GM19468 (cell line): ENCODE measurements around the gene CDH4.
"Not testable (repeated sequence)": the region's sequence is repeated elsewhere in the genome, so short reads cannot be mapped to it uniquely, and the experiment has no call there.

ENCODE experiments used
- ATAC-seq: cut with Tn5 transposase; IDR thresholded peaks from one replicate; pipeline ENCODE4 v1.9.1; 2021; ENCODE audit warnings: mild to moderate bottlenecking, moderate library complexity, moderate number of reproducible peaks; ENCODE audit not compliant: unreplicated experiment; ENCODE audit errors: extremely low read depth

Gene CDH4

DNA sequence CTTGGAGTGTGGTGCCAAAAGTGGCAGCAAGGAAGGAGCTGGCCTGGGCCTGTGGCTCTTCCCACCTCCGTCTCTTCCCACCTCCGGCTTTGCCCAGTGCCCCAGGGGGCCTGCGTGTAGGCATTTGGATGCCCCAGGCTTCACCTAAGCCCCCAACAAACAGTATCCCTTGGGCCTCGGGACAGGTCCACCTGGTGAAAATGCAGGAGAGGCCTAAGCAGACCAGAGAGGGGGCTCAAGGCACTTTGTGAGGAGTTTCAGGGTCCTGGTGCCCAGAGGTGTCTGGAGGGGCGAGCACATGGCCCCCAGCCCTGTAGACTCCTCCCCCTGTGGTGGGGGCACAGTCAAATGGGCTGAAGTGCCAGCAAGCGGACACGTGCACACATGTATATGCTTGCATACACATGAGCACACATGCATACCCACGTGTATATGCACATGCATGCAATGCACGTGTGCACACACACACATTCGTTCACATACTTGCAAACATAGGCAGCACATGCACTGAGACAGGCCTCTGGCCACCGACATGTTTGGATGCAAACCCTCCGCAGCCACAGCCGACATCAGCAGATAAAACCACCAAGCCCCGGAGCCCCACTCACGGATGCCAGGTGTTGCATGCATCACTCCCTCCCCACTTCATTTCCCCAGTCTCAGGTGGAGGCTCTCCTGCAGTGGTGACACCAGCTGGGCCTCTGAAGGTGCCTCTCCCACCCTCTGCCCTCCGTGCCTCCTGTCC, 689.1 kb downstream of the CDH4 start:
- no peak for ATAC-seq

DNA sequence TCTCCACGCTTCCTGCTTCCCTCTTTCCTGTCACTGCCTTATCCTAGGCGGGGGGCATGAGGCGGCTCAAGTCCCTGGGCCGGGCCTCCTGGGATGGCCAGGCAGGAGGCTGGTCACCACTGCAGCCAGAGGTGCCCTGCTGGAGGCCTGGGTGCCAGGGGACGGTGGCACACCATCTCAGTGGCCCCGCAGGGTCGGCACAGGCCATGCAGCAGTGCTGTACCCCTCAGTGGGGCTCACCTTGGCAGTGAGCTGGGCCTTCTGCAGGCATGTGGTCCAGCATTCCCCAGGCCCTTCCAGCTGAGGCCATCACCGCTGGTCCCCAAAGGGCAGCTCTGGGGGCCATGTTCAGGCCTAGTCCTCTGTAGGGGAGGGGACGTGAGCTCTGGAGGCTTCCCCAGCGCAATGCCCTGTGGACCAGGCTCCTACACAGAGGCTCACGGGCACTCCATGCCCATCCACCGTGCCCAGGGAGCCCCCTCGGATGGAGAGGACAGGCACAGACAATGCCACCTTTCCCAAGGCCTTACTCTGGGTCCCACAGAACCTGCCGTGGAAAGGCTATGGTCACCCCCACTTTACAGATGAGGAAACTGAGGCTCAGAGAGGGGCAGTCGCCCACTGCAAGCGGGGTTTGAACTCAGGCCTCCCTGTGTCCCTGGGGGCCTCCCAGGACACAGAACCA, 689.8 kb downstream of the CDH4 start:
- ATAC-seq: no peak

DNA sequence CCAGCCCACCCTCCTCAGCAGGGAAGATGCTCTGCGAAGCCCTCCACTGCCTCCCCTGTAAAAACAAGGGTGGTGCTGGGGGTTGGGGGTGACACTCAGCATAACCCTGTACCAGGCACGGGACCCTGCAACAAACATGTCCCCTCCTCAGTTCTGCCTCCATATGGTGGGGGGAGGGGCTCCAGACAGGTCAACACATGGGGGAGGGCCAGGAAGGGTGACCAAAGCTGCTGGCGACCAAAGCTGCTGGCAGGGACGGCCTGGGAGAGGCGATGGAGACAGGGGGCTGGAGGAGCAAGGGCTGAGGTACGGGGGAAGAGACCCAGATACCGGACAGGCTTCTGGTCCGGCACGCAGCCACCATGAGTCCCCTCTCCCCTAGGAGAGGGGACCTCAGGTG, 690.5 kb downstream of the CDH4 start:
- no peak for ATAC-seq

DNA sequence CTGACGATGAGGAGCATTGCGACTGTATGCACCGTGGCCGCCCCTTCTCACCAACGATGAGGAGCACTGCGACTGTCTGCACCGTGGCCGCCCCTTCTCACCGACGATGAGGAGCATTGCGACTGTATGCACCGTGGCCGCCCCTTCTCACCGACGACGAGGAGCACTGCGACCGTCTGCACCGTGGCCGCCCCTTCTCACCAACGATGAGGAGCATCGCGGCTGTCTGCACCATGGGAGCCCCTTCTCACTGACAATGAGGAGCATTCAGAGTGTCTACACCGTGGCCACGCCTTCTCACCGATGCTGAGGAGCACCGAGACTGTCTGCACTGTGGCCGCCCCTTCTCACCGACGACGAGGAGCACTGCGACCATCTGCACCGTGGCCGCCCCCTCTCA, 692.9 kb downstream of the CDH4 start:
- not testable (repeated sequence) for ATAC-seq

DNA sequence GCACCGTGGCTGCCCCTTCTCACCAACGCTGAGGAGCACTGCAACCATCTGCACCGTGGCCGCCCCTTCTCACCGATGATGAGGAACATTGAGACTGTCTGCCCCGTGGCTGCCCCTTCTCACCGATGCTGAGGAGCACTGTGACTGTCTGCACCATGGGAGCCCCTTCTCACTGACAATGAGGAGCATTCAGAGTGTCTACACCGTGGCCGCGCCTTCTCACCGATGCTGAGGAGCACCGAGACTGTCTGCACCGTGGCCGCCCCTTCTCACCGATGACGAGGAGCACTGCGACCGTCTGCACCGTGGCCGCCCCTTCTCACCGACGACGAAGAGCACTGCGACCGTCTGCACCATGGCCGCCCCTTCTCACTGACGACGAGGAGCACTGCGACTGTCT, 693.4 kb downstream of the CDH4 start:
- not testable (repeated sequence) for ATAC-seq

DNA sequence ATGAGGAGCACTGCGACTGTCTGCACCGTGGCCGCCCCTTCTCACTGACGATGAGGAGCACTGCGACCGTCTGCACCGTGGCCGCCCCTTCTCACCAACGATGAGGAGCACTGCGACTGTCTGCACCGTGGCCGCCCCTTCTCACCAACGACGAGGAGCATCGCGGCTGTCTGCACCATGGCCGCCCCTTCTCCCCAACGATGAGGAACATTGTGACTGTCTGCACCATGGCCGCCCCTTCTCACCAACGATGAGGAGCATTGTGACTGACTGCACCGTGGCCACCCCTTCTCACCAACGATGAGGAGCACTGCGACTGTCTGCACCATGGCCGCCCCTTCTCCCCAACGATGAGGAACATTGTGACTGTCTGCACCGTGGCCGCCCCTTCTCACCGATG, 696.0 kb downstream of the CDH4 start:
- not testable (repeated sequence) for ATAC-seq

DNA sequence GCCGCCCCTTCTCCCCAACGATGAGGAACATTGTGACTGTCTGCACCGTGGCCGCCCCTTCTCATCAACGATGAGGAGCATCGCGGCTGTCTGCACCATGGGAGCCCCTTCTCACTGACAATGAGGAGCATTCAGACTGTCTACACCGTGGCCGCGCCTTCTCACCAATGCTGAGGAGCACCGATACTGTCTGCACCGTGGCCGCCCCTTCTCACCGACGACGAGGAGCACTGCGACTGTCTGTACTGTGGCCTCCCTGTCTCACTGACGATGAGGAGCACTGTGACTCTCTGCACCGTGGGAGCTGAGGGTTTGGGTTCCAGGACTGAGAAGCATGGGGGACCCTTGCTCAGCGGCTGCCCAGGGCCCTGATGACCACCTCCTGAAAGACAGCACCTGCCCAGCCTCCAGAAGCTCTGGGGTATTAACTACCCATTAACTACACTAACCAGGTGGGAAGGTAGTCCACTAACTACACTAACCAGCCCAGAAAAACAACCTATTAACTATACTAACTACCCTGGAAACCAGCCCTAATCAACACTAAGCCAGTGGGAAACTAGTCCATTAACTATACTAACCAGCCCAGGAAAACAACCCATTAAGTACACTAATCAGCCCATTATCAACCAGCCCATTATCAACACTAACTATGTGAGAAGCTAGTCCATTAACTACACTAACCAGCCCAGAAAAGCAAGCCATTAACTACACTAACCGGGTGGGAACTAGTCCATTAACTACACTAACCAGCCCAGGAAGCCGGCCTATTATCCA, 696.7 kb downstream of the CDH4 start:
- ATAC-seq: no peak

DNA sequence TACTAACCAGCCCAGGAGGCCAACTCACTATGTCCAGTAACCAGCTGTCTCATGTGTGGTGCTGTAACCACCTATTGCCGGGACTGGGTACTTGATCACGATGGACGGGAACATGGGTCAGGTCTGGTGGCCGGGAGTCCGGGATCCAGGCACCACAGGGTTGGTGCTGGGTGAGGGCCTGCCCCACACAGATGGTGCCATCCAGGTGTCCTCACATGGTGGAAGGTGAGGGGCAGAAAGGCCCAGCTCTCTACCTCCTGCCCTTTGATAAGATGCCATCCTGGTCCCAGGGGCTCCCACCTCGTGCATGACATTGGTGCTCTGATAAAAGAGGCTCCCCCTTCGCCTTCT, 697.3 kb downstream of the CDH4 start:
- no peak for ATAC-seq

DNA sequence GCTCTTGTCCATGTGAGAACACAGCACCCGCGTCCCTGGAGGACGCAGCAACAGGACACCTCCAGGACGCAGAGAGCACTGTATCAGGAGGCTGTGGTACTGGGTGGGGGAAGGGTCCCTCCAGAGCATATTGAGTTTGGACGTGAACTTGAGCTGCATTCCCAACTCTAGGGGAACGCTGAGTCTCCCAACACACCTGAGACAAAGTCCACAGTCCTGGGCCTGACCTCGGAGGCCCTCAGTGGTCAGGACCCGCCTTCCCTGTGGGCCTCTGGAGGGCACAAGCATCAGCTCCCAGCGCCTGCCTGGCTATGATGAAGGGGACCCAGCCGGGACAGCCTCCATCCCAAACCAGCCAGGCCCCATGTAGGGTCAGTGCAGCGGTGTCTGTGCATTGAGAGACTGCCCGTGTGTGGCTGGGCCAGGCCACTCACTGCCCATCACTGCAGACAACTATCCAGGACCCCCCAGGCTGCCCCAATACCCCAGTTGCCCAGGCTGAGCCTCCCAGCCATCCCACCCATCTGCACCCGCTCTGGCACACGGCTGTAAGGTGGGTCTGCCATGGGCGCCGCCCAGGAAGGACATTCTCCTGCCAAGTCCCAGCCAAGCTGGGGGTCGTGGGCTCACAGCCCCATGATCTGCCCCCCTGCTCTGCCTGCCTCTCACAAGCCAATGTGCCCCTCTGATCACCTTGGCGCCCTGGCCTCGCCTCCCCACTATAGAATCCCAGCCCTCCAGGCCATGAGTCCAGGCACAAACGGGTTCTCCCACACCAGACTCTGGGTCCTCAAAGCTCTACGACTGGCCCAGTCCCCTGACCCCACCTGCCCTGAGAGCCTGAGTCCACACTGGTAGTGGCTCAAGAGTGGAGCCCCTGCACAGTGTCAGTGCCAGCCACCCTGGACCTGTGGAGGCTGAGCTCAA, 697.9 kb downstream of the CDH4 start:
- ATAC-seq: no peak

DNA sequence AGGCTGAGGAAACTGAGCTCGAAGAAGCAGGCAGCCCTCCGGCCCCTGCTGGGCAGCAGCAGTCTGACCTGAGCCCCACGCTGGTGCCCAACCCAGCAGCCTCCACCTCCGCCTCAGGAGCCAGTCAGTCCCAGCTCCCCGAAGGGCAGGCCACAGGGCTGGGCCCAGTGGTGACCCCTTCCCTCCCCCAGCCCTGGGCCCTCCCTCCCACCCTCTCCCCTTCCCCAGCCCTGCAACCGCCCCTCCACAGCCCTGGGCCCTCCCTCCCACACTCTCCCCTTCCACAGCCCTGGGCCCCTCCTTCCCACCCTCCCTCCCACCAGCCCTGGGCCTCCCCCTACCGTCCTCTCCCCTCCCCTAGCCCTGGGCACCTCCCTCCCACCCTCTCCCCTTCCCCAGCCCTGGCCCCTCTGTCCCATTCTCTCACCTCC, 698.6 kb downstream of the CDH4 start:
- no peak for ATAC-seq

DNA sequence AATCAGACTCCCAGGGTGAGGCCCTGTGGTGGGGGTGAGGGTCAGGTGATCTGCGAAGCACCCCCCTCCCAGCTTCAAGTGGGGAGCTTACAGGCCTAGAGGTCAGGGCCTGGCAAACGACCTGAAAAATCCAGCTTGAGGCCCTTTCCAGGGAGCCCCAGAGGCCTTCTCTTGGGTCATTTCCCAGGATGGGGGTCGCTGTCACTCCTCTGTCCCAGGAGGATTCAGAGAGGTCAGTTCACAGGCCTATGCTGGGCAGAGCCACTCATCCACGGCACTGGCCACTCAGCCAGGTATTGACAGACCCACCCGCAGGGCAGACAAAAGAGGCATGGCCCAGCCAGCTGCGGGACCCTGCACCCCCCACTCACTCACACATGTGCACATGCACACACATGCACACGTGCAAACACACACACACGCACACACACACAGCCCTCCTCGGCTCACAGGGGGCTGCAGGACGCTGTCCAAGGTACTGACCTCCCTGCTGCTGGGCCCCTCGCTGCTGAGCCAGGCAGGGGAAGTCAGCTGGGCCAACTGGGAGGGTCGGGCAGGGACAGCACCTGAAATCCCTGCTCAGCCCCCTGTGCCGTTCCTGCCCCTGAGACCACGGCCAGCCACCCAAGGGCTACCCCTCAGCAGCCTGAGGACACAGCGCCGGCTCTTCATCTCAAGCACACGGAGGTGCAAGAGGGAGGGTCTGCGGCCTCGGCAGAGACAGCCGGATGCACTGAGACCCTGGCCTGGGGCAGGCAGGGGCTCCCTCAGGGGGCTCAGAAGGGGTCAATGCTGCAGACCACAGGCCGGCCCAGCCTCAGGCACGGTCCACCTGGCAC, 699.9 kb downstream of the CDH4 start:
- no peak for ATAC-seq

DNA sequence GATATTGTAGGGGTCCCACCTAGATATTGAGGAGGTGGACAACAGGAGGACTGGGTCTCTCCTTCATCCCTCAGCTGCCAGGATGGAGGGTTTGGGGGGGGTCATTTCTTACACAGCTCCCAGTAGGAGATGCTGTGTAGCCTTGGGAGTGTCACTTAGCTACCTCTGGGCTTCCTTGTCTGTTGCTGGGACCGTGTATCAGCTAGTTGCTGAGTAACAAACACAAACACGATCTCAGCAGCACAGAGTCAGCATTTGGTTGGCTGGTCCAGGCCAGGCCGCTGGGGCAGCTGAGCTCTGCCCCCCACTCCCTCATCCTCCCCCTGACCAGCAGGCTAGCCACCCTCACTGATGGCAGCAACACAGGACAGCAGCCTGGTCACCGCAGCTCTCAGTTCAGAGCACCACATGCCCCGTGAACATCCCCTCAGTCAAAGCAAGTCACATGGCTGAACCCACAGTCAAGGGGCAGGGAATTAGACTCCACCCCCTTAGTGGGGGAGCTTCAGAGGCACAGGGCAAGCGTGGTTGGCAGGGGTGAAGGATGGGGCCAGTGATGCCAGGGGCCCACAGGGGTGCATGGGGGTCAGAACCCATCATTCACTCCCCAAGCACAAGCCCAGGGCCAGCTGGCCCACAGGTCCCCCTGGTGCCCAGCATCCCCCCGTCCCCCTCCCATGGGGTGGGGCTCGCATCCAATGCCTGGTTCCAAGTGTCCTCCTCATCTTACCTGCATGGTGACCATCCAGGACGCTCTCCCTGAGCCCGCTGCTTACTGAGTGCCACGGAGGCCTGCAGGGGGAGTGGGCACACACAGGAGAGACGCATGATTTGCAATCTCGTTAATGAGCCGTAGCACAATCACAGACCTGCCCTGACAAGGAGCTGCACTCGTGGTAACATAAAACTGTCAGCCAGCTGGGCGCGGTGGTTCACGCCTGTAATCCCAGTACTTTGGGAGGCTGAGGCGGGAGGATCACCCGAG, 701.3 kb downstream of the CDH4 start:
- ATAC-seq: no peak

DNA sequence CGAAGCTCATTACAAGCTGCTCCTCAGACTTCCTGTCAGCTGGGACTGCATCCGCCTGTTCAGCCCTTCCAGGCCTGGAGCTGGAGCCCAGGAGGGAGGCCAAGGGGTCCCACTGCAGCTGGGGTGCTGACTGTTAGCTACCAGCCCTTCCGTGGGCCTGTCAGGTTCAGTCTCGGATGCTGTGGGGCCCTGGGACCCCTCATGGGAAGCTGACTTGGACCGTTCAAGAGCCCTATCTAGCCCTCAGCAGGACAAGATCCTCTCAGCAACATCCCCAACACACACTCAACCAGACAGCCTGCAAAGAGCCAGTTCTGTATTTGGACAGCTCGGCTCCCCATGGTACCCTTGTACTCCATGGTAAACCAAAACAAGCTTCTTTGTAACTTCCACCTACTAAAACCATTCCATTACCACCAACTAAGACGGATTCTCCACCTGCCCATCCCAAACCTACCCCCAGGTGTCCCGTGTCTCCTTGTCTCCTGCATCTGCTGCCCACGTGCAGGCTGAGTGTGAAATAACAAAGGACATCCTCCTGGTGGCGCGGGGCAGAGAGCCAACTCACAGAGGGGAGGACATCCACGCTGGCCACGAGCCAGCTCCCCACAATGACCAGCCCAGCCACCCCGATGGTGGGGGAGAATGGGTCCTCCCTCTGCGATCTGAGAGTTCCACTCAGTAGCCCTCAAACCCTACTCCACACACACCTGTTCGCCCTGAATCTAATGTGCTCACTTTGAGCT, 702.4 kb downstream of the CDH4 start:
- ATAC-seq: no peak

DNA sequence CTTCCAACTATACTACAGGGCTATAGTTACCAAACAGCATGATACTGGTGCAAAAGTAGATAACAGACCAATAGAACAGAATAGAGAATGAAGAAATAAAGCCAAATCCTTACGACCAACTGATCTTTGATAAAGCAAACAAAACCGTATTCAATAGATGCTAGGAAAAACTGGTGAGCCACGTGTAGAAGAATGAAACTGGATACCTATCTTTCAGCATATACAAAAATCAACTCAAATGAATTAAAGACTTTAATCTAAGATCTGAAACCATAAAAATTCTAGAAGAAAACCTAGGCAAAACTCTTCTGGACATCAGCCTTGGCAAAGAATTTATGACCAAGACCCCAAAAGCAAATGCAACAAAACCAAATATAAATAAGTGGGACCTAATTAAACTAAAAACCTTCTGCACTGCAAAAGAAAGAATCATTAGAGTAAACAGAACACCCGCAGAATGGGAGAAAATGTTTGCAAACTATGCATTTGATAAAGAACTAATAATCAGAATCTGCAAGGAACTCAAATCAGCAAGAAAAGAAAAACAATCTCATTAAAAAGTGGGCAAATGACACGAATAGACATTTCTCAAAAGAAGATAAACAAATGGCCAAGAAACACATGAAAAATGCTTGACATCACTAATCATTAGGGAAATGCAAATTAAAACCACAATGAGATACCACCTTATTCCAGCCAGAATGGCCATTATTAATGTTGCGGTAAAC, 703.8 kb downstream of the CDH4 start:
- no peak for ATAC-seq

DNA sequence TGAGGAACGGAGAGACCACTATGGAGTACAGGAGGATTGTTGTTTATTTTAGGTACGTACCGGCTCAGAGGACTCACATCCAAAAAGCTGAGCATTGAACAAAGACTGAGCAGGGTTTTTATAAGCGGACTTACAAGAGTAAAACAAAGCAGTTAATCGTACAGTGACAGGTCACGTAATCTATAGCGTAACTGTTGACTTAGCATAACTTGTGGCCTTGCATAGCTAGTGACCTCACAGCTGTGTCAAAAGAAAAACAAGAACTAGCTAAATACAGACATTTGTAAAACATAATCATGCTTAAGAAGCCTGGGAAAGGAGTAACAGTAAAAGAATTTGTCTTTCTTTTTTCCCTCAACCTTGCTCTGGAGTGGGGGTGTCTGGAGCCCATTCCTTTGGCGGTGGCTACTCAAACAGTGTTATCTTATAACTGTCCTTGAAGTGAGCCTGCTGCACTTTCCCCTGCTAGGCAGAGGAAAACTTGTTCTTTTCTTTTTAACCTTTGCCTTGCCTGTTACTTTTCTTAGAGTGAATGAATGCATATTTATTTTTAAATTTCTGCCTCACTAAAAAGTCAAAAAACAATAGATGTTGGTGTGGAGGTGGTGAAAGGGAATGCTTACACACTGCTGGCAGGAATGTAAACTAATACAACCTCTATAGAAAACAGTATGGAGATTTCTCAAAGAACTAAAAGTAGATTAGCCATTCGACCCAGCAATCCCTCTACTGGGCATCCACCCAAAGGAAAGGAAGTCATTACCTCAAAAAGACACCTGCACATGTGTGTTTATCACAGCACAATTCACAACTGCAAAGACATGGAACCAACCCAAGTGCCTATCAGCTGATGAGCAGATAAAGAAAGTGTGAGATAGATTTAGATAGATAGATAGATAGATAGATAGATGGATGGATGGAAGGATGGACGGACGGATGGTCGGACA, 704.6 kb downstream of the CDH4 start:
- no peak for ATAC-seq
